Loucy (cell line): ENCODE data around the gene BCAS2.
A peak's percentile ranks its signal among the peaks of the same experiment; 100 is the strongest.

Experiments
- H2AFZ ChIP-seq: fragments of 200-600 bp; sonication (generic); 2 replicates; pipeline ENCODE4 v1.6.0; 2016; ENCODE audit warnings: antibody characterized with exemption, mild to moderate bottlenecking, low read length, moderate library complexity
- H3F3A ChIP-seq: fragments of 200-600 bp; 2 replicates; pipeline ENCODE4 v1.6.0; 2016; ENCODE audit warnings: antibody characterized with exemption, low read depth, mild to moderate bottlenecking
- H3K27me3 ChIP-seq: fragments of 200-600 bp; sonication (generic); 2 replicates; pipeline ENCODE4 v1.6.1; 2014; ENCODE audit warnings: low read length, mild to moderate bottlenecking; ENCODE audit not compliant: insufficient read depth, poor library complexity, severe bottlenecking
- H3K36me3 ChIP-seq: fragments of 200-600 bp; sonication (generic); 2 replicates; pipeline ENCODE4 v1.6.1; 2016; ENCODE audit warnings: low read length; ENCODE audit not compliant: insufficient read depth
- H3K4me1 ChIP-seq: fragments of 200-600 bp; sonication (generic); 2 replicates; pipeline ENCODE4 v1.5.1; 2014; ENCODE audit warnings: low read length, mild to moderate bottlenecking; ENCODE audit not compliant: insufficient read depth, poor library complexity, severe bottlenecking
- H3K4me2 ChIP-seq: fragments of 200-600 bp; sonication (generic); 2 replicates; pipeline ENCODE4 v1.6.0; 2014; ENCODE audit warnings: antibody characterized with exemption, low read length, low read depth, mild to moderate bottlenecking; ENCODE audit not compliant: poor library complexity, severe bottlenecking
- H3K4me3 ChIP-seq: fragments of 200-600 bp; sonication (generic); 2 replicates; pipeline ENCODE4 v1.5.1; 2014; ENCODE audit warnings: low read length, mild to moderate bottlenecking, mixed read lengths; ENCODE audit not compliant: poor library complexity, severe bottlenecking
- H3K79me2 ChIP-seq: fragments of 200-600 bp; sonication (generic); 2 replicates; pipeline ENCODE4 v1.6.1; 2014; ENCODE audit warnings: low read length; ENCODE audit not compliant: insufficient read depth
- H3K9ac ChIP-seq: fragments of 200-600 bp; sonication (generic); 2 replicates; pipeline ENCODE4 v1.6.0; 2014; ENCODE audit warnings: mild to moderate bottlenecking, low read depth, low read length, moderate library complexity; ENCODE audit not compliant: poor library complexity, severe bottlenecking
- H3K9me2 ChIP-seq: fragments of 200-600 bp; sonication (generic); replicated peaks from 2 replicates; pipeline ENCODE4 v1.6.1; 2016; ENCODE audit warnings: low read depth, low read length, mixed read lengths
- H3K9me3 ChIP-seq: fragments of 200-600 bp; sonication (generic); 2 replicates; pipeline ENCODE4 v1.6.1; 2014; ENCODE audit warnings: mild to moderate bottlenecking, antibody characterized with exemption, low read length, low read depth; ENCODE audit not compliant: insufficient read depth
- H4K20me1 ChIP-seq: fragments of 200-600 bp; sonication (generic); 2 replicates; pipeline ENCODE4 v1.6.0; 2014; ENCODE audit warnings: antibody characterized with exemption, low read length, mild to moderate bottlenecking; ENCODE audit not compliant: insufficient read depth, poor library complexity, severe bottlenecking
- EZH2phosphoT487 ChIP-seq: fragments of 200-600 bp; IDR thresholded peaks from 2 replicates; pipeline ENCODE4 v1.6.1; 2018; ENCODE audit warnings: antibody characterized with exemption, mild to moderate bottlenecking, moderate library complexity, borderline replicate concordance
- TF ChIP-seq, protein P1 (sequence below): fragments of 200-600 bp; sonication (generic); conservative IDR thresholded peaks from 2 replicates; pipeline ENCODE4 v1.5.1; 2014; ENCODE audit warnings: mild to moderate bottlenecking, antibody characterized with exemption, low read length

BCAS2 gene

DNA sequence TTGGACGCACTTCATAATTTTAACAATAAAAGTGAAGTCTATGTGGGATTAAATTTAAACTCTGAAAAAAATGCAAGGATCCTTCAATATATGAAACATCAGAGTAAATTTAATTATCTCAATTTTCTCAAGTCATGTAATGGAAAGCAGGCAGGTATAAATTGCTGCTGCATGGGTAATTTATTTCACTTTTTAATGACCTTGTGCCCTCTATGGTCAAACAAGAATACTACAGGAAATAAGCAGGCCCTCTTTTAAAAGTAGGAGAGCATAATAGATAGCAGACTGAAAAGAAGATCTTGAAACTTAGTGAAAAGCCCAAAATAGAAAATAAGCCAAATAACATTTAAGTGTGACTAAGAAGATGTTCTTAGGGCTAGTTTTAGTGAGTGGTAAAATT lies 22.9 kb downstream of the BCAS2 start:
- no peaks in the 10 kb centered on the region for H3F3A ChIP-seq
- TF ChIP-seq EZH2phosphoT487 = no peak
- TF ChIP-seq, protein P1, sequence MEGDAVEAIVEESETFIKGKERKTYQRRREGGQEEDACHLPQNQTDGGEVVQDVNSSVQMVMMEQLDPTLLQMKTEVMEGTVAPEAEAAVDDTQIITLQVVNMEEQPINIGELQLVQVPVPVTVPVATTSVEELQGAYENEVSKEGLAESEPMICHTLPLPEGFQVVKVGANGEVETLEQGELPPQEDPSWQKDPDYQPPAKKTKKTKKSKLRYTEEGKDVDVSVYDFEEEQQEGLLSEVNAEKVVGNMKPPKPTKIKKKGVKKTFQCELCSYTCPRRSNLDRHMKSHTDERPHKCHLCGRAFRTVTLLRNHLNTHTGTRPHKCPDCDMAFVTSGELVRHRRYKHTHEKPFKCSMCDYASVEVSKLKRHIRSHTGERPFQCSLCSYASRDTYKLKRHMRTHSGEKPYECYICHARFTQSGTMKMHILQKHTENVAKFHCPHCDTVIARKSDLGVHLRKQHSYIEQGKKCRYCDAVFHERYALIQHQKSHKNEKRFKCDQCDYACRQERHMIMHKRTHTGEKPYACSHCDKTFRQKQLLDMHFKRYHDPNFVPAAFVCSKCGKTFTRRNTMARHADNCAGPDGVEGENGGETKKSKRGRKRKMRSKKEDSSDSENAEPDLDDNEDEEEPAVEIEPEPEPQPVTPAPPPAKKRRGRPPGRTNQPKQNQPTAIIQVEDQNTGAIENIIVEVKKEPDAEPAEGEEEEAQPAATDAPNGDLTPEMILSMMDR = peak; percentile 72

DNA sequence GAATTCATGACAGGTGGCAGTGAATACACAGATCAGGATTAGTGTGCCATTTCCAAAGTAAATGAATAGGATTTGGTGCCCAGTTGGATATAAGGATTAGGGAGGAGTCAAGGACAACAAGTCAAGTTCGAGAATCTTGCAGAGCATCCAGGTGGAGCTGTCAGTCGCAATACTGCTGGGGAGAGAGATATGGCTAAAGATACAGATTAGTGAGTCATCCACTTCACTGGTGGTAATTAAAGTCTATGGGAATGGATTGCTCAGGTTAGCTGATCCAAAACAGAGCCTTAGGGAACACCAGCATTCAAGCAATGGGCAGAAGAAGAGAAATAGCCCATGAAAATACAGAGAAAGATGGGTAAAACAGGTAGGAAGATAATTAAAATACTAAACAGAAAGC lies 26.8 kb downstream of the BCAS2 start:
- Histone ChIP-seq H3K36me3 (no peaks in the 10 kb centered on the region), H3F3A (no peaks in the 10 kb centered on the region), H3K9ac (no peak overlapping the region), H3K4me3 (no peak overlapping the region), H3K9me2 (no peaks in the 10 kb centered on the region), H2AFZ (no peak overlapping the region), H3K9me3 (no peaks in the 10 kb centered on the region), H3K4me2 (no peak overlapping the region), H3K79me2 (no peaks in the 10 kb centered on the region), H3K4me1 (no peaks in the 10 kb centered on the region), H4K20me1 (no peaks in the 10 kb centered on the region), H3K27me3 (no peaks in the 10 kb centered on the region)
- no peak for TF ChIP-seq EZH2phosphoT487
- TF ChIP-seq, protein P1 = no peak

More for the DNA sequence above, 22.9 kb downstream of the BCAS2 start:
- H4K20me1 ChIP-seq = no peaks in the 10 kb centered on the region
- no peaks in the 10 kb centered on the region for H3K36me3 ChIP-seq
- no peak overlapping the region for H3K4me3 ChIP-seq
- no peak overlapping the region for H2AFZ ChIP-seq
- no peaks in the 10 kb centered on the region for H3K4me1 ChIP-seq
- no peaks in the 10 kb centered on the region for H3K79me2 ChIP-seq
- H3K9me2 ChIP-seq = no peaks in the 10 kb centered on the region
- H3K9ac ChIP-seq = no peak overlapping the region
- H3K27me3 ChIP-seq = no peaks in the 10 kb centered on the region
- H3K4me2 ChIP-seq = no peak overlapping the region
- no peaks in the 10 kb centered on the region for H3K9me3 ChIP-seq

DNA sequence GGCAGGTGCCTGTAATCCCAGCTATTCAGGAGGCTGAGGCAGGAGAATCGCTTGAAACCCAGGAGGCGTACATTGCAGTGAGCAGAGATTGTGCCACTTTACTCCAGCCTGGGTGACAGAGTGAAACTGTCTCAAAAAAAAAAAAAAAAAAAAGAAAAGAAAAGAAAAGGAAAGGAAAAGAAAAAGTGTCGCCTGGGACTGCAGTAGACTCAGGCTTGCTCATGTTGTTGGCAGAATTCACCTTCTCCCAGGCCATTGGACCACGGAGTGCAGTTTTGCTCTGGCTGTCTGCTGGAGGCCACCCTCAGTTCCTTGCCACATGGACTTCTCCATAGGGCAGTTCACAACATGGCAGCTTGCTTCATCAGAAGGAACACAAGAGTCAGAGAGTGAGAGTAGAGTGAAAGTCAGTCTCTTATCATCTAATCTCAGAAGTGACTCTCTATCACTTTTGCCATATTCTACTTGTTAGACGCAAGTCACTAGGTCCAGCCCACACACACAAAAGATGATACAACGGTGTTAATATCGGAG lies 29.2 kb downstream of the BCAS2 start:
- H3F3A ChIP-seq = no peaks in the 10 kb centered on the region
- H3K4me3 ChIP-seq = no peak overlapping the region
- H3K9me2 ChIP-seq = no peaks in the 10 kb centered on the region
- no peak overlapping the region for H3K4me2 ChIP-seq
- H2AFZ ChIP-seq = no peak overlapping the region
- H3K9me3 ChIP-seq = no peaks in the 10 kb centered on the region
- H3K79me2 ChIP-seq = no peaks in the 10 kb centered on the region
- H3K4me1 ChIP-seq = no peaks in the 10 kb centered on the region
- no peaks in the 10 kb centered on the region for H4K20me1 ChIP-seq
- H3K36me3 ChIP-seq = no peaks in the 10 kb centered on the region
- H3K9ac ChIP-seq = no peak overlapping the region
- TF ChIP-seq EZH2phosphoT487 = no peak
- TF ChIP-seq, protein P1 = no peak
- no peaks in the 10 kb centered on the region for H3K27me3 ChIP-seq
